GM23248 (cell line): ENCODE measurements around the gene CREB5. TPM values are rescaled to one million over a fixed set of nuclear protein-coding genes. Genes with fewer than 3 reads are reported as not detected.

Experiments
- DNase-seq: peaks from one replicate; pipeline ENCODE4 v3.0.0-alpha.2; 2015
- H2AFZ ChIP-seq: fragments of 200-600 bp; sonication (generic); 2 replicates; pipeline ENCODE4 v1.6.1; 2016; ENCODE audit warnings: antibody characterized with exemption
- H3F3A ChIP-seq: fragments of 200-600 bp; sonication (generic); 2 replicates; pipeline ENCODE4 v1.6.1; 2016; ENCODE audit warnings: mild to moderate bottlenecking, antibody characterized with exemption, mixed run types; ENCODE audit not compliant: insufficient read depth
- H3K27ac ChIP-seq: fragments of 200-600 bp; sonication (generic); 2 replicates; pipeline ENCODE4 v1.5.1; 2016; ENCODE audit warnings: mild to moderate bottlenecking
- H3K27me3 ChIP-seq: fragments of 200-600 bp; sonication (generic); replicated peaks from 2 replicates; pipeline ENCODE4 v1.6.1; 2016; ENCODE audit warnings: mild to moderate bottlenecking; ENCODE audit not compliant: insufficient read depth
- H3K36me3 ChIP-seq: fragments of 200-600 bp; sonication (generic); 2 replicates; pipeline ENCODE4 v1.6.1; 2016; ENCODE audit warnings: low read depth, mild to moderate bottlenecking
- H3K4me1 ChIP-seq: fragments of 200-600 bp; sonication (generic); 2 replicates; pipeline ENCODE4 v1.6.1; 2016; ENCODE audit warnings: mild to moderate bottlenecking; ENCODE audit not compliant: insufficient read depth
- H3K4me2 ChIP-seq: fragments of 200-600 bp; sonication (generic); one replicate; pipeline ENCODE4 v1.6.1; 2016; ENCODE audit warnings: mild to moderate bottlenecking; ENCODE audit not compliant: unreplicated experiment
- H3K4me3 ChIP-seq: fragments of 200-600 bp; sonication (generic); 2 replicates; pipeline ENCODE4 v1.5.1; 2016; ENCODE audit warnings: mild to moderate bottlenecking
- H3K79me2 ChIP-seq: fragments of 200-600 bp; sonication (generic); 2 replicates; pipeline ENCODE4 v1.6.1; 2016; ENCODE audit warnings: mild to moderate bottlenecking; ENCODE audit not compliant: insufficient read depth
- H3K9ac ChIP-seq: fragments of 200-600 bp; sonication (generic); 2 replicates; pipeline ENCODE4 v1.6.1; 2016; ENCODE audit warnings: mild to moderate bottlenecking
- H3K9me2 ChIP-seq: fragments of 200-600 bp; sonication (generic); 2 replicates; pipeline ENCODE4 v1.6.1; 2016; ENCODE audit warnings: mixed run types, mild to moderate bottlenecking, moderate library complexity; ENCODE audit not compliant: insufficient read depth
- H3K9me3 ChIP-seq: fragments of 200-600 bp; sonication (generic); one replicate; pipeline ENCODE4 v1.6.1; 2017; ENCODE audit warnings: low read depth
- H4K20me1 ChIP-seq: fragments of 200-600 bp; sonication (generic); 2 replicates; pipeline ENCODE4 v1.6.0; 2016; ENCODE audit not compliant: insufficient read depth
- EZH2 ChIP-seq: fragments of 200-600 bp; sonication (generic); IDR thresholded peaks from 2 replicates; pipeline ENCODE4 v1.6.1; 2018; ENCODE audit warnings: antibody characterized with exemption, mild to moderate bottlenecking; ENCODE audit not compliant: insufficient read depth, poor library complexity, severe bottlenecking
- EZH2phosphoT487 ChIP-seq: fragments of 200-600 bp; sonication (generic); IDR thresholded peaks from 2 replicates; pipeline ENCODE4 v1.6.1; 2018; ENCODE audit warnings: antibody characterized with exemption, moderate library complexity, mild to moderate bottlenecking, low read depth; ENCODE audit not compliant: insufficient read depth
- WGBS, 2 experiments: methylation state at CpG; one replicate each; pipeline ENCODE4 v1.1.6; 2015 to 2017; ENCODE audit warnings: low lambda C conversion rate in 2 of 2, low coverage in 1 of 2; ENCODE audit errors: missing lambda C conversion rate in 2 of 2; 5-methylcytosine and 5-hydroxymethylcytosine counted together
- in situ Hi-C: fragments of 300-500 bp; cut with MboI; formaldehyde crosslinking; loops from 2 replicates; pipeline ENCODE4 v1.15.0; 2020
- polyA plus RNA-seq: library from polyadenylated mRNA; unstranded; fragments of >200 nt; fragmentation: Nextera tagmentation; extraction: Ambion mirVana; gene quantifications from 2 replicates; pipeline ENCODE4 v1.2.1, GENCODE V29; 2016
- total RNA-seq: library from RNA; depleted of rRNA; stranded (reverse); fragments of >200 nt; shearing (Covaris generic); gene quantifications from 2 replicates; pipeline ENCODE4 v1.2.3, GENCODE V29; 2014

CREB5 gene
- total and polyA plus RNA-seq, 2 experiments from 2014 or later, result 13.6 to 19.2 TPM

DNA sequence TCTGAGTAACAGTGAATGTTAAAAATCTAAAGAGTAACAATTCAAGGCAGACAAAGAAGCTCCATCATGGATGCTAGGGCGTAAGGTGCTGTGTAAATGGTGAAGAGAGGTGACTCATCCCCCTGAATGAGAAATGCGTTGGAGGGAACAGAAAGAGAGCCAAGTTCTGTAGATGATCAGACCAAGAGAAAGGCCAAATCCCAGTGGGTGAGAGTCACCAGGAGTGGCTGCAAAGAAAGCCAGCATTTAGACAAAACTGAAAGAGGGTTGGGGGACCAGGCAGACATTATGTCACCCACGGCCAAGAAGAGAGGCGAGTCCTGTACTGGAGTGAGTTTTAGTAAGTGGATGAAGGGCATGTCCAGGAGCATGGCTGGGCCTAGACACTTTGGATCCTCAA lies 392.7 kb downstream of the CREB5 start:
- in situ Hi-C loops, result no loop called here
- H3K4me3 ChIP-seq, result no peak overlapping the region
- WGBS, 2 experiments, result 2 to 4% methylated on average over 4 of the region's 4 CpGs
- no peak overlapping the region for H2AFZ ChIP-seq
- H3K27me3 ChIP-seq, result no peaks in the 10 kb centered on the region
- peak; percentile 98 for DNase-seq
- no peaks in the 10 kb centered on the region for H4K20me1 ChIP-seq
- peak; percentile 69; the same call in 1 of the 2 replicates for TF ChIP-seq EZH2phosphoT487
- TF ChIP-seq EZH2, result no peak
- H3K9me2 ChIP-seq, result no peaks in the 10 kb centered on the region
- peak overlapping the region; percentile 83 for H3K27ac ChIP-seq
- peak overlapping the region; percentile 29 for H3K4me2 ChIP-seq
- no peaks in the 10 kb centered on the region for H3K36me3 ChIP-seq
- no peaks in the 10 kb centered on the region for H3K9me3 ChIP-seq
- H3K79me2 ChIP-seq, result no peaks in the 10 kb centered on the region
- peaks cover 50% of the 10 kb centered on the region for H3F3A ChIP-seq
- H3K9ac ChIP-seq, result peak overlapping the region; percentile 43
- peaks cover 70% of the 10 kb centered on the region for H3K4me1 ChIP-seq

DNA sequence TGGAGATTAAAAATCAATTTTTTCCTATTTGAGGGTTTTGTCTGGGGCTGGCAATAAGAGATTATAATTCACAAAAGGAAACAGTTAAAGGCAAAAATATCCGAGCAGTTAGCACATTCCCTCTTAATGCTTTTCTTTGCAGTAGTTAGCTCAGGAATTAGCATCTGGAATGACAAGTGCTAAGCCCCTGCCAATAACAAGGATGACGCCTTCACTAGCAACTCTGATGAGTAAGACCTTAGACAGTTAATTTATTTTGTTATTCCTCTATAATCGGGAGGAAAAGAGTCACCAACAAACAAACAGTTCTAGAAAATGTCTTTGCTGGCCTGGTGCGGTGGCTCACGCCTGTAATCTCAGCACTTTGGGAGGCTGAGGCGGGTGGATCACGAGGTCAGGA lies 394.5 kb downstream of the CREB5 start:
- Histone ChIP-seq H3K9me2 (no peaks in the 10 kb centered on the region), H3K9ac (no peak overlapping the region), H3K27me3 (no peaks in the 10 kb centered on the region), H2AFZ (no peak overlapping the region), H3K4me2 (no peak overlapping the region), H3K4me1 (peaks cover 65% of the 10 kb centered on the region), H3K79me2 (no peaks in the 10 kb centered on the region), H3K27ac (peak overlapping the region; percentile 83), H3K36me3 (no peaks in the 10 kb centered on the region), H3K4me3 (0 out of 2 replicates have a peak overlapping the region, but pooled peaks have one; percentile 5), H3K9me3 (no peaks in the 10 kb centered on the region), H3F3A (peaks cover 50% of the 10 kb centered on the region), H4K20me1 (no peaks in the 10 kb centered on the region)
- DNase-seq, result peak; percentile 93
- no peak for TF ChIP-seq EZH2phosphoT487
- no peak for TF ChIP-seq EZH2
- 13 to 15% methylated on average over 7 of the region's 7 CpGs for WGBS, 2 experiments
- in situ Hi-C loops, result no loop called here

DNA sequence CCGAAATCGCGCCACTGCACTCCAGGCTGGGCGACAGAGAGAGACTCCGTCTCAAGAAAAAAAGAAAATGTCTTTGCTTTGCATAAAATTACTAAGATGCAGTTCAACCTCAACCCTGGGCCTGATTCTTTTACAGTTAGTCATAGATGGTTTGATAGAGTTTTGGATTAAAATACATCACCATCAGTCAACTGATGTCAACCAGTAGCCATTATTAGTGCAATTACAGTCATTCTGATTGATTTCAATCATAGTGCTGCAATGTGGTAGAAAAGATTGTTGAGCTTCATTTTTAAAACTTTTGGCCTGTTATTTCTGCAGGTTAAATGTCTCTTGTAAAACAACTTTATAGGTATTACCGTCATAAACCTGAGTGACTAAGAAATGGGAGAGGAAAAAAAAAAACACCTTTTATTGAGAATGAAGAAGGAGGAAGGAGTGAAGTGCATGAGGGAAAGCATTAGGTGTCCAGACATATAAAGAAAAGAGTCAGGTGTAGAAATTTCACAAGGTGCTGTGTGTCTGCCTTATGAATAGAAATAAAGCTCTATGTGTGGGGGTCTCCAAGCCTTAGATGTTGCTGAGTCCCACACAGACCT lies 395.2 kb downstream of the CREB5 start:
- in situ Hi-C loops, result no loop called here
- no peak overlapping the region for H3K4me2 ChIP-seq
- H3K27me3 ChIP-seq, result no peaks in the 10 kb centered on the region
- H3K9ac ChIP-seq, result no peak overlapping the region
- no peaks in the 10 kb centered on the region for H3K79me2 ChIP-seq
- H3K4me3 ChIP-seq, result no peak overlapping the region
- 96 to 97% methylated on average over 6 of the region's 6 CpGs for WGBS, 2 experiments
- peaks cover 63% of the 10 kb centered on the region for H3K4me1 ChIP-seq
- no peaks in the 10 kb centered on the region for H4K20me1 ChIP-seq
- no peaks in the 10 kb centered on the region for H3K9me3 ChIP-seq
- no peak for DNase-seq
- peak overlapping the region; percentile 83 for H3K27ac ChIP-seq
- TF ChIP-seq EZH2, result no peak
- no peak for TF ChIP-seq EZH2phosphoT487
- H3F3A ChIP-seq, result peaks cover 45% of the 10 kb centered on the region
- no peaks in the 10 kb centered on the region for H3K9me2 ChIP-seq
- no peak overlapping the region for H2AFZ ChIP-seq
- H3K36me3 ChIP-seq, result no peaks in the 10 kb centered on the region

DNA sequence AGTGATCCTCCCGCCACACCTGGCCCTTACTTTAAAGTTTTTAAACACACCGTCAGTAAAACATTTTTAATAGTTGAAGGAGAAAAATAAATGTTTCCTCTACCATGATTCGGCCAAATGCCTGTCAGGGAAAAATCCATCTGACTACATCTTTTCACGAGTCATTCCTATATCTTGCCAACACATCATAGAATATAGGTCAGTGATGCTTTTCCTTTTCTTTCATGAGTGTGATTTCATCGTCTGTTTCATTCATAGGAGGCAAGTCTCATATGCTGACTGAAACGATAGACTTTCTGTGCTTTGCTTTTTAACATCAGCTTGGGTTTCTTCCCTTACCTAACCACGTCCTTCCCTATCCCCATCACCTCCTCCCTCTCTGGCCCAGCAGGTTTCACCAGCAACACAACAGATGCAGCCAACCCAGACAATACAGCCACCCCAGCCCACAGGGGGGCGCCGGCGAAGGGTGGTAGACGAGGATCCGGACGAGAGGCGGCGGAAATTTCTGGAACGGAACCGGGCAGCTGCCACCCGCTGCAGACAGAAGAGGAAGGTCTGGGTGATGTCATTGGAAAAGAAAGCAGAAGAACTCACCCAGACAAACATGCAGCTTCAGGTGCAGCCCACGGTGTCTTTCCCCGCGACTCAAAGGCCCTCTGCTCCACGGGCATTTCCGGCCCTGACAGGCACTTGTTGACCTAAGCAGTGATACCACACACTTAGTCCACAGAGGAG lies 396.6 kb downstream of the CREB5 start:
- Histone ChIP-seq H3K9me2 (no peaks in the 10 kb centered on the region), H3K79me2 (no peaks in the 10 kb centered on the region), H3K4me3 (no peak overlapping the region), H3K4me1 (peaks cover 54% of the 10 kb centered on the region), H4K20me1 (no peaks in the 10 kb centered on the region), H3K9me3 (no peaks in the 10 kb centered on the region), H3K27ac (peak overlapping the region; percentile 59), H3F3A (peaks cover 36% of the 10 kb centered on the region), H2AFZ (no peak overlapping the region), H3K36me3 (no peaks in the 10 kb centered on the region), H3K4me2 (no peak overlapping the region), H3K9ac (no peak overlapping the region), H3K27me3 (no peaks in the 10 kb centered on the region)
- TF ChIP-seq EZH2 (no peak), EZH2phosphoT487 (no peak)
- peak; percentile 78 for DNase-seq
- in situ Hi-C loops, result no loop called here
- WGBS, 2 experiments, result 70 to 74% methylated on average over 23 of the region's 23 CpGs
